ENCODE results near the gene EML5.

The EML5 gene

DNA sequence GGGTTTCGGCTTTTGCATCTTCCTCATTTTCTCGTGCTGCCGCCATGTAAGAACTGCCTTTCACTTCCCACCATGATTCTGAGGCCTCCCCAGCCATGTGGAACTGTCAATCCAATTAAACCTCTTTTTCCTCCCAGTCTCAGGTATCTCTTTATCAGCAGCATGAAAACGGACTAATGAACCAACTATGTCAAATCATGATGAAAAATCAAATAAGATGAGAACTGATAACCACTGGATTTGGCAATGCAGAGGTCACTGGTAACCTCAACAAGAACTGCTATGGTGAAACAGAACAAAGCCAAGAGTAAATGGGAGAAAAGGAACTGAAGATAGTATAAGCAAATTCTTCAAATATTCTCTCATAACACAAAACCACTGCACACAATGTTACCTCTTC lies 6.0 kb downstream of the EML5 start:
- H3K27me3 ChIP-seq: peaks cover 9% of the 10 kb centered on the region
- peaks cover 9% of the 10 kb centered on the region for H3K36me3 ChIP-seq
- H3K4me3 ChIP-seq: no peak overlapping the region
- H4K20me1 ChIP-seq: no peaks in the 10 kb centered on the region
- no peak overlapping the region for H3K27ac ChIP-seq
- no peak overlapping the region for H3K9ac ChIP-seq
- TF ChIP-seq Cebpa-rat (IDR thresholded peaks at IDR 0.05): no peak
- H3K4me2 ChIP-seq: no peak overlapping the region
- peaks cover 3% of the 10 kb centered on the region for H3K4me1 ChIP-seq
- peaks cover 24% of the 10 kb centered on the region for H3K9me3 ChIP-seq

- Histone ChIP-seq H3K9ac (no peak overlapping the region), H4K20me1 (no peaks in the 10 kb centered on the region), H3K9me3 (peaks cover 28% of the 10 kb centered on the region), H3K27ac (no peak overlapping the region), H3K36me3 (peaks cover 9% of the 10 kb centered on the region), H3K27me3 (peaks cover under 1% of the 10 kb centered on the region; the same call in 1 of the 2 replicates), H3K4me3 (no peak overlapping the region), H3K4me1 (no peaks in the 10 kb centered on the region), H3K4me2 (no peak overlapping the region)
- no peak for TF ChIP-seq Cebpa-rat (IDR thresholded peaks at IDR 0.05)
Observed at GRCh38 chr14:88785911-88786310, 6.8 kb downstream of the EML5 start.

DNA sequence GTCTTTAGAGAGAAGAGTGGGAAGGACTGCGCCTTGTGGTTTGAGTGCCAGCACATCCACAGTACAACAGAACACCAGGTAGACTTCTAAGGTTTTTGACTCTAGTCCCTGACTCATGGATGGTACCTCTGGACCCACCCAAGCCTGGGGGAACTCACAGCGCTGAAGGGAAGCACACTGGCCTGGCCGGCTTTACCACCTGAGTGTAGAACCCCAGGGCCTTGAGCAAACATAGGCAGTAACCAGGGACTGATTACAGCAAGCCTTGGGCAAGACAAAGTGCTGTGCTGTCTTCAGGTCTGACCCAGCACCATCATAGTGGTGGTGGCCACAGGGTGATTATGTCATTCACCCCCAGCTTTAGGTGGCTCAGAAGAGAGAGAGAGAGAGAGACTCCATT lies 17.2 kb downstream of the EML5 start:
- Histone ChIP-seq H3K4me1 (no peaks in the 10 kb centered on the region), H4K20me1 (no peaks in the 10 kb centered on the region), H3K4me2 (no peak overlapping the region), H3K27me3 (no peaks in the 10 kb centered on the region), H3K4me3 (no peak overlapping the region), H3K9me3 (no peaks in the 10 kb centered on the region), H3K9ac (no peak overlapping the region), H3K36me3 (no peaks in the 10 kb centered on the region), H3K27ac (no peak overlapping the region)
- no peak for TF ChIP-seq Cebpa-rat (IDR thresholded peaks at IDR 0.05)

DNA sequence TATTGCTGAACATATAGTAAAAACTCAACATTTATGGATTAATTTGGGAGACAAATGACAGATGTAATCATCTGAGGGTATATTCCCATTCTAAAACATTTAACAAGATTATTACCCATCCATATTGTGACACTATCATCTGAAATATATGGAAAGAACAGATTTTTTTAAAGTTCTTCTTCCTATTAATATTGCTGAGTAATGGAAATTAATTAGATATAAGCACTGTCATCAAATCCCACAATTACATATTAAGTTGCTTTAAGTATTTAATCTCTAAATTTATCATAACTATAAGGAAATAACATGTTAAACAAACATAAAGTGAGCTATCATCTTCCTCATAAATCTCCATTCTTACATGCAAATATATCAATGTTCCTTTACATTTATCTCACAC lies 22.0 kb downstream of the EML5 start:
- Histone ChIP-seq H3K27me3 (no peaks in the 10 kb centered on the region), H3K4me3 (no peak overlapping the region)
- TF ChIP-seq Cebpa-rat (IDR thresholded peaks at IDR 0.05): no peak

GRCh38 chr14:88765130-88765529 lies 27.6 kb downstream of the EML5 start:
- Histone ChIP-seq H3K36me3 (peaks cover 3% of the 10 kb centered on the region; the same call in 1 of the 2 replicates), H3K4me2 (no peak overlapping the region), H3K27ac (no peak overlapping the region), H3K9ac (no peak overlapping the region), H4K20me1 (no peaks in the 10 kb centered on the region), H3K27me3 (no peaks in the 10 kb centered on the region), H3K4me1 (no peaks in the 10 kb centered on the region), H3K4me3 (no peak overlapping the region), H3K9me3 (peaks cover 41% of the 10 kb centered on the region)
- TF ChIP-seq Cebpa-rat (IDR thresholded peaks at IDR 0.05): no peak

More for the DNA sequence above, 22.0 kb downstream of the EML5 start:
- H4K20me1 ChIP-seq: no peaks in the 10 kb centered on the region
- no peak overlapping the region for H3K27ac ChIP-seq
- peaks cover 3% of the 10 kb centered on the region; the same call in 1 of the 2 replicates for H3K36me3 ChIP-seq
- no peak overlapping the region for H3K4me2 ChIP-seq
- peaks cover 33% of the 10 kb centered on the region for H3K9me3 ChIP-seq
- H3K9ac ChIP-seq: no peak overlapping the region
- H3K4me1 ChIP-seq: no peaks in the 10 kb centered on the region

GRCh38 chr14:88753873-88754272 lies 38.9 kb downstream of the EML5 start:
- no peaks in the 10 kb centered on the region for H4K20me1 ChIP-seq

DNA sequence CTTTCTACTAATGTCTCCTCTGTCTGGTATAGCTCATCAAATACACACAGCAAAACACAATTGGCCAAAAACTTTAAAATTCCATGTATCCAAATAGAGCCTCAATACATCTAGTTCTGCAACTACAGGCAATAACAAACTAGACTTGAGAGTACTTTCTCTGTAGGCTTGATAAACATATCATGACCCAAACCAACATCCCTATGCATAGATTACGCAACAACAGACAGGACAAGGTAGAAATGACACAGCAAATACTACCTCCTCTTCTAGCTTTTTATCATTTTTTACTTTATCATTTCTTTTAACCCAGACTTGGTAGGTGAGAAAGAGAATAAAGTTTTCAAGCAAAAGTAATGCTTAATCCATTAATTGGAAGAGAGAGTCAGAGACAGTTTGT lies 41.8 kb downstream of the EML5 start:
- Histone ChIP-seq H3K9me3 (no peaks in the 10 kb centered on the region), H3K27me3 (no peaks in the 10 kb centered on the region), H3K36me3 (no peaks in the 10 kb centered on the region), H3K27ac (no peak overlapping the region), H3K4me1 (no peaks in the 10 kb centered on the region), H3K4me2 (no peak overlapping the region), H3K4me3 (no peak overlapping the region), H3K9ac (no peak overlapping the region), H4K20me1 (no peaks in the 10 kb centered on the region)
- TF ChIP-seq Cebpa-rat (IDR thresholded peaks at IDR 0.05): no peak; the same call in 1 of the 2 replicates

More at GRCh38 chr14:88753873-88754272, 38.9 kb downstream of the EML5 start:
- Histone ChIP-seq H3K27ac (no peak overlapping the region), H3K27me3 (no peaks in the 10 kb centered on the region), H3K4me3 (no peak overlapping the region), H3K9ac (no peak overlapping the region), H3K4me2 (no peak overlapping the region), H3K4me1 (no peaks in the 10 kb centered on the region), H3K36me3 (no peaks in the 10 kb centered on the region), H3K9me3 (no peaks in the 10 kb centered on the region)
- no peak for TF ChIP-seq Cebpa-rat (IDR thresholded peaks at IDR 0.05)

- Histone ChIP-seq H3K9ac (no peak overlapping the region), H3K27me3 (no peaks in the 10 kb centered on the region), H3K36me3 (no peaks in the 10 kb centered on the region), H4K20me1 (no peaks in the 10 kb centered on the region), H3K4me2 (no peak overlapping the region), H3K4me3 (no peak overlapping the region), H3K27ac (no peak overlapping the region), H3K4me1 (no peaks in the 10 kb centered on the region), H3K9me3 (no peaks in the 10 kb centered on the region)
- no peak for TF ChIP-seq Cebpa-rat (IDR thresholded peaks at IDR 0.05)
Observed at GRCh38 chr14:88750413-88750812, 42.3 kb downstream of the EML5 start.

DNA sequence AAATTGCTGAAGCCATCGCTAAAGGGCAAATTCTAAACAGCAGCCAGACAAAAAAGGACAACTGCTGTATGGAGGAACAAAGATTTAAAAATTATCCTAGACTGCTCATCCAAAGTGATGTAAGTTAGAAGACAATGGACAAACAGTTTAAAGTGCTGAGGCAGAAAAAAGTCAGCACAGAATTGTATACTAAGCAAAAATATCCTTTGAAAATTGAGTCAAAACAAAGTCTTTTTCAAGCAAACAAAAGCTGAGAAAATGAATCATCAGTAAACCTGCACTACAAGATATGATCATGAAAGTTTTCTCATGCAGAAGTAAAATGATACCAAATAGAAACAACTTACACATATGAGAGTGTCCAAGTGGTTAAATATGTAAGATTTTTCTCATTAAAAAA lies 43.6 kb downstream of the EML5 start:
- Histone ChIP-seq H3K36me3 (no peaks in the 10 kb centered on the region), H3K9me3 (no peaks in the 10 kb centered on the region), H3K4me1 (no peaks in the 10 kb centered on the region), H3K27me3 (no peaks in the 10 kb centered on the region), H3K4me2 (no peak overlapping the region), H4K20me1 (no peaks in the 10 kb centered on the region), H3K4me3 (no peak overlapping the region), H3K27ac (no peak overlapping the region), H3K9ac (no peak overlapping the region)
- TF ChIP-seq Cebpa-rat (IDR thresholded peaks at IDR 0.05): no peak

GRCh38 chr14:88748288-88748687 lies 44.5 kb downstream of the EML5 start:
- TF ChIP-seq Cebpa-rat (IDR thresholded peaks at IDR 0.05): no peak
- H3K4me1 ChIP-seq: no peaks in the 10 kb centered on the region
- no peaks in the 10 kb centered on the region for H3K27me3 ChIP-seq
- H3K27ac ChIP-seq: no peak overlapping the region
- no peak overlapping the region for H3K9ac ChIP-seq
- H4K20me1 ChIP-seq: no peaks in the 10 kb centered on the region
- no peaks in the 10 kb centered on the region for H3K9me3 ChIP-seq
- H3K36me3 ChIP-seq: no peaks in the 10 kb centered on the region
- no peak overlapping the region for H3K4me3 ChIP-seq
- H3K4me2 ChIP-seq: no peak overlapping the region

DNA sequence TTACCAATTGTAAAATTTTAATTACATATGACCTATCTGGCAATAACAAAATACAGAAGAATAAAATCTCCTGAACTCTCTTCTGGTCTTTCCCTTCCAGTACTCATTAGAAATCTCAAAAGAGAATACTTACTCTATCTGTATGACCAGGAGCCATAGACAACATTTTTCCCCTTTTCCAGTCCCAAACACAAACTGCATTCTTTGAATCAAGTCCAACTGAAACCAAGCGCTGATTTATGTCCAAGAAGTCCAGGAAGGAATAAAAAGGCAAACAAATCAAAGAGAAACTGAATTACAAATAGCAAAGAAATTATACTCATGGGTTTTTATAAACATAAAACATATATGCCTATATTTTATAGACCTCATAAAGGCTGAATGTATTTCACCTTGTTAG lies 46.7 kb downstream of the EML5 start:
- H3K27me3 ChIP-seq: no peaks in the 10 kb centered on the region
- no peaks in the 10 kb centered on the region for H4K20me1 ChIP-seq
- H3K4me3 ChIP-seq: no peak overlapping the region
- no peaks in the 10 kb centered on the region for H3K36me3 ChIP-seq
- H3K9me3 ChIP-seq: no peaks in the 10 kb centered on the region
- H3K27ac ChIP-seq: no peak overlapping the region
- no peak overlapping the region for H3K9ac ChIP-seq
- TF ChIP-seq Cebpa-rat (IDR thresholded peaks at IDR 0.05): no peak
- no peaks in the 10 kb centered on the region for H3K4me1 ChIP-seq
- H3K4me2 ChIP-seq: no peak overlapping the region
